Dermis blood vessel endothelial cell (primary cell): ENCODE measurements around the gene CDC6. TPM values are rescaled to one million over a fixed set of nuclear protein-coding genes. Genes with fewer than 3 reads are reported as not detected.

ENCODE experiments used
- DNase-seq: peaks from one replicate; pipeline ENCODE4 v3.0.0; 2010
- total RNA-seq: library from RNA; depleted of rRNA; stranded (reverse); fragments of >200 nt; gene quantifications from 2 replicates; pipeline ENCODE4 v1.2.3, GENCODE V29; 2014

The CDC6 gene
- total RNA-seq, 1 donor from 2014 or later: 16.8 TPM

DNA sequence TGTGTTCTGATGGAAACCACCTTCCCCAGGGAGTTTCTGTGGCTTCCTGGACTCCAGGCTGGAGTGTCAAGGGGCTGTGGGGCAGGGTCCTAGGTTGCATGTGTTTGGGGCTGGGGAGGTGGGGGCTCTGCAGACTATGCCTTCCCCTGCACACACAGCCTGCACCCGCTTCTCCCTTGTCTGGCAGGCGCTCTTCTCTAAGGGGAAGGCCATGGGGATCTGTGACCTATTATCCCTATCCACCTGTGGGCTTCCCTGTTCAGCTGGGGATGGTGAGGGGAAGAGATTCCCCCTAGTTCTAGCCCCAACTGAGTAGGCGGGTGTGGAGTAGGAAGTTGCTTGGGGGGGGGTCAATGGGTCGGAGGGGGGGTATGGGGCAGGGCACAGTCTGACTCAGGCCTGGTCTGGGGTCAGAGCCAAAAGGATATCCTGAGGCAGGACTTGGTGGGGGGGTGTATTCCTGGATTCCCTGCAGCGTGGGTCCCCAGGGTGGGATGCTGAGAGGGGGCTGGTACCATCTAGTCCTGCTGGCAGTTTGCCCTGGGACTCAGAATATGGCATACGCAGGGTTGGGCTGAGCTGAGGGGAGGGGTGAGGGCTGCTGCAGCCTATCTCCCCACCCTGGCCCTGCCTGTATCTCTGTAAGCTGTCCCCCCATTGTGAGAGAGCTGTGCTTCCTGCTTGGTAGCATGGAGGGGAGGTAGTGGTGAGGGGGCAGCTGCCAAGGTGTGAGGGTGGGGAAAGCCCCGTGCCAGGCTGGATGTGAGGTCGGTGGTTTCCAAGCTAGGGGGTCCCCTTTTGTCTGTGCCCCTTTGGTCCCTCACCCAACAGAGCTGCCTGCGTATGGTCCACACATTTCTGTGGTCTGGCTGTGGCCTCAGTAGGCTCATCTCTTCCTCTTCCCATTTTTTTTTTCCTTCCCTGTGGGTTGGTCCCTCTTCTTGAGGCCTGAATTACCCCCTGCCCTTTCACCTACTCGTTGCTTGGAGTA is 36.0 kb downstream of the CDC6 start:
- peak; percentile 93 for DNase-seq

DNA sequence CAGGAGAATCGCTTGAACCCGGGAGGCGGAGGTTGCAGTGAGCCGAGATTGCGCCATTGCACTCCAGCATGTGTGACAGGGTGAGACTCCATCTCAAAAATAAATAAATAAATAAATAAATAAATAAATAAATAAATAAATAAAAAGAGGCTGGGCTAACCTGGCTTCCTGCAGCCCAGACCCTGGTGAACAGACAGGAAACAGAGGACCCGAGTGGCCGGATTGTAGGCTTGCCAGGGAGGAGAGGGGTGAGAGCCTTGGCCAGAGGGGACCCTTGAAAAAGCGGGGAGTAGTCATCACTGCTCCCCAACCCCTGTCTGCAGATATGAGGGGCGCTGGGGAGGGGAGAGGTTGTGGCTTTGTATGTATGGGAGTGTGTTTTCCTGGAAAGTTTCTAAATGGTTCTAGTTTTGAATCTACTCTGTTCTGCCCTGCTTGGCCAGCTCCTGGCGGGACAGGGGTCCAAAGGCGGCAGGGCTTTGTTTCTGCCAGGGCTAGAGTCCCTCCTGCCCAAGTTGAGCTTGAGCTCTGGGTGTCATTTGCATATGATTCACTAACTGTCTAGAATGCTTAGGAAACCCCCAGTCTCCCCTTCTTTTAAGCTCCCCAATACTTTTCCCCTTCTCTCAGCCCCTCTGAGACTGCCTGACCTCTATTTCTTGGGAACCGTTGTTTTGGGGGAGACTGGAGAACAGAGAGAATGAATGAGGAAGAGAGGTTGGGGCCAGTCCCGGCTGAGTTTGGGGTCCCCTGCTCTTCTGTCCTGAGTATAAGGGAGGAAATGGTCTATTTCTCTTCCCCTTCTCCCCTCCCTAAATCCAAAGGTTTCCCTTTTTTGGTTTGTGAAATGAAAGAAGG is 37.7 kb downstream of the CDC6 start:
- peak; percentile 28 for DNase-seq

DNA sequence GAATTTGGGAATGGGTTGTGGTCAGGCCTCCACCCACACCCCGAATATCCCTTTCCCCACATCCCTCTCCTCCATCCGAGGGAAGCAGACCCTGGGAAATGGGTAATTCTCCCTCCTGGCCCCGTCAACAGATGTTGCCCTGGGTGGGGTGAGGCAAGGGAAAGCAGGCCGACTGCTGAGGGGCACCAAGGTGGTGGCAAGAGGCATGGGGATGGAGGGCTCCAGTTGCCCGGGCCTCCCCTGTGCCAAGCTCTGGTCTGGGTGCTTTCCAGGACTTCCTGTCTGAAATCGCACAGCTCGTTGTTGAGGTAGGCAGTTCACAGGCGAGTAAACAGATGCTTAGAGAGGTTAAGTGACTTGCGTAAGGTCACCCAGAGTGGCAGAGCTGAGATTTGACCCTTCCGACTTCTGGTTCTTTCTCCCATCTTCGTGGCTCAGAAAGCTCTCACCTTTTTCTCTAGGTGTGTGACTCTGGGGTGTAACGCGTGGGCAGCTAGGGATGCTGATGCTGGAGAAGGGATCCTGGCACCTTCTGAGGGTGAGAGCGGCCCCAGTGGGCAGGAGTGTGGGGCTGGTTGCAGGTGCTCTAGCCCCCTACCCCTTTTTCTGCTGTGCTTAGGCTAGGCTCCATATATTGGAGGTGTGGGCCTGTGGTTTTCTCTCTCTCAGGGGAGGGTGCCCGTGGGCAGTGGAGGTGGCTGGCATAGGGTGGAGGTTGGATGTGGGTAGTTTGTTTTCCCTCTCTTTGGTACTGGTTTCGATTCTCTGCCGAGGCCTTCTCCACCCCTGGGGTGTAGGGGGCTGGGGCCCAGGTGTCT is 38.5 kb downstream of the CDC6 start:
- peak; percentile 60 for DNase-seq

DNA sequence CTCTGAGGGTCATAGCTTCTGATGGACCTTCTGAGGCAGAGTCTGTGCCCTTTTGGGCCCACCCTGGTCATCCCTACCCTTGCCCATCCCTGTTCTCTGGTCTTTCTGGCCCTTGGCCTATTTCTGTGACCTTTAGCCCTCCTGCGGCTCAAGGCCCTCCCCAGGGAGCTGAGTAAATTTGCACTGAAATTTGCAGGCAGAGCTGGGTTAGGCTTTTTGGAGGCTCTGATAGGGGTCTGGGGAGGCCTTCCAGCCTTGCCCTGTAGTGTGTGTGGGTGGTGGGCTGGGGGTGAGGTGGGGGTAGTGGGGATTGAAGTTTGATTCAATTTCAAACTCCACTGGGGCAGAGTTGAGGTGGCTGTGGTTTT is 39.1 kb downstream of the CDC6 start:
- no peak for DNase-seq

DNA sequence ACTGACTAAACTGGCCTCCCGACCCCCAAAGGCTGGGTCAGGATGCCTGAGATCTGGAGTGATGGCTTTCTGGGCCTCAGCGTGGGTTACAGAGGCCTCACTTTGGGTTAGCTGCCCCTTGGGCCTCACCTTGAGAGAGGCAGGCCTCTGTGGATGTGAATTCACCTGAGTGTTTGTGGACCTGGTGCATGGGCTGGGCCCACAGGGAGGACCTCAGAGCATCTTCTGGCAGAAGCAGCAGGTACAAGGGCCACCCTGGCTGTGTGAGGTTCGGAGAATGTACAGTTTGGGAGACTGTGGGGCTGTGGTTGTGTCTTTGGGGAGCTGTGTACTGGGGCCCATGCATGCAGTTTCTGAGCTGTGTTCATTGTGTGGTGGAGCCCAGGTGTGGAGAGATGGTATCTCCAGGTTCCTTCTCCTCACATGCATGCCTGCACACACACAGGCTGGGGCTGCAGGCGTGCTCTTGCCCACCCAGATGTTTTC is 39.6 kb downstream of the CDC6 start:
- DNase-seq: no peak

DNA sequence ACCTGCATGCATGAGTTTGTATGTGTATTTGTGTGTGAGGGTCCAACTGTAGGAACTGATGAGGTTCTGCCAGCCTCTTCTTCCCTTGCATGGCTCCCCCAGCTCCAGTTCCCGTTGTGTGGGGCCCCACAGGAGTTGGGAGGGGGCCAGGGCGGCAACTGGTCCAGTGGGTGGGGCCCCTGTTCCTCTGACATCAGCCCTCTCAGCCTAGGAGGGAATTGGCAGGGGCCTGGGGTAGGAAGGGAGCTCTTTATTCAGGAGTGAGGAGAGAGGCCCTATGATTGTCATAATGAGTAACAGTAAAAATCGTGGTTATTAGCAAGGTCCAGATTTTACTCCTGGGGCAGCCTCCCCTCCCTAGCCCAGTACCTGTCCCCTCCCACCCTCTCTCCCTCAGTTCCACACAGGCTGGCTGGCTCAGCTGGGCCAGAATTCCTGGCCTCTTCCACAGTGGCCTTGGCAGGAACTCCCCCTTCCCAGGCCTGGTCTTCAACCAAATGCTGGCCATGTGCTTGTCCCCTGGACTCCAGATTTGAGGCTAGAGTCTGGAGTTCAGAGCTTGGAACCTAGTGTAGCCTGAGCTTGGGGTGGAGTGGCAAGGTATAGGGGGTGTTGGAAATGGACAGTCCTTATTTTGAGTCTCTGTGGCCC is 40.2 kb downstream of the CDC6 start:
- no peak for DNase-seq

DNA sequence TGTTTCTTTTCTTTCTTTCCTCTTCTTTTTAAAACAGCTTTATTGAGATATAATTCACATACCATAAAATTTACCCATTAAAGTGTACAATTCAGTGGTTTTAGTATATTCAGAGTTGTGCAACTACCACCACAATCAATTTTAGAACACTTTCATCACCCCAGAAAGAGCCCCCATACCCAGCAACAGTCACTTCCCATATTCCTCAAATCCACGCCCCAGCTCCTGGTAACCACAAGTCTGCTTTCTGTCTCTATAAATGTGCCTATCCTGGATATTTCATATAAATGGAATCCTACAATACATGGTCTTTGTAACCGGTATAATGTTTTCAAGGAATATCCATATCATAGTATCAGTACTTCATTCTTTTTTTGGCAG is 40.7 kb downstream of the CDC6 start:
- no peak for DNase-seq

DNA sequence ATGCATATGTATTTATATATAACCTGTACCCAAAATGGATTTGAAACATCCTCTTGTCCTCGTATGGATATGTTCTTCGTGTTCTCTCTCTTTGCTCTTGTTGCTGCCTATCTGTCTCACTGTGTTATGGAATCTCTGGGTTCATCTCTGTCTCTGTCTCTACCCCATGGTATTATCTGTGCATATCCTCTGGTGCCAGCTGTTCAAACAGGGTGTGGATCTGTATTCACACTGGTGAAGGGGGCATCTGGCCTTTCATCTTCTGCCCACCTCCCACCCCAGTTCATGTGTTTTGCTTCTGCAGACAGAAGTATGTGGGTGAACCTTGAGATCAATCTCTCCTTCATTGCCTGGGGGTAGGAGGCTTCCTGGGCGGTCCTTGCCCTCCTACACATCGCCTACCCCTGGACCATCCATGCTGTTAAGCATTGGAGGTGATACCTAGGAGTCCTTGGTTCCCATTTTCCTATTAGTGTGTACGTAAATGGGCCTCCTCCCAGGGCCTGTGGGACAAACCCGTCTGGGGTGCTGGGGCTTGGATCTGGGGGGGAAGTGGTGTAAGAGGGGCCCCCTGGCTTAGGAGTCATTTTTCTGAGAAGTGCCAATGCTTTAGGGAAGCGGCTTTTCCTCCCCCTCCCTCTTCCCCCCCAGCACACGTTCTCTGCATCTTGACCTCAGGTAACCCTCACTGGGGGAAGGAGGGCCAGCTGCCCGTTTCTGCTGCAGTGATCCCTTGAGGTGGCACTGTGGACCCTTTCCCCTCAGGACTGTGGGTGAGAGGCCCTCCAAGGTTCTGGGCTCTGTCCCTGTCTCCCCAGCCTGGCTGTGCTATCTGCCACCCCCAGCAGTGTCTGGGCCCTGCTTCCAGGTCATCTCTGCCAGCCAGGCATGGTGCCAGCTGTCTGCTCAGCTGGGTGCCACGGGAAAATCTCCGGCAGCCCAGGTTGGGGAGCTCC is 42.4 kb downstream of the CDC6 start:
- peak; percentile 40 for DNase-seq

DNA sequence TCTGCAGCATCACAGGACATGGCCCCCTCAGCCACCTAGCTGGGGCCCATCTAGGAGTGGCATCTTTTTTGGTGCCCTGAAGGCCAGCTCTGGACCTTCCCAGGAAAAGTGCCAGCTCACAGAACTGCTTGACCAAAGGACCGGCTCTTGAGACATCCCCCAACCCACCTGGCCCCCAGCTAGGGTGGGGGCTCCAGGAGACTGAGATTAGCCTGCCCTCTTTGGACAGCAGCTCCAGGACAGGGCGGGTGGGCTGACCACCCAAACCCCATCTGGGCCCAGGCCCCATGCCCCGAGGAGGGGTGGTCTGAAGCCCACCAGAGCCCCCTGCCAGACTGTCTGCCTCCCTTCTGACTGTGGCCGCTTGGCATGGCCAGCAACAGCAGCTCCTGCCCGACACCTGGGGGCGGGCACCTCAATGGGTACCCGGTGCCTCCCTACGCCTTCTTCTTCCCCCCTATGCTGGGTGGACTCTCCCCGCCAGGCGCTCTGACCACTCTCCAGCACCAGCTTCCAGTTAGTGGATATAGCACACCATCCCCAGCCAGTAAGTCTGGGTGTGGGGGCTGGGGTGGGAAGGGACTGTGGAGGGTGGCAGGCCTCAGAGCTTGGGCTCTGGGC is 43.3 kb downstream of the CDC6 start:
- no peak for DNase-seq

DNA sequence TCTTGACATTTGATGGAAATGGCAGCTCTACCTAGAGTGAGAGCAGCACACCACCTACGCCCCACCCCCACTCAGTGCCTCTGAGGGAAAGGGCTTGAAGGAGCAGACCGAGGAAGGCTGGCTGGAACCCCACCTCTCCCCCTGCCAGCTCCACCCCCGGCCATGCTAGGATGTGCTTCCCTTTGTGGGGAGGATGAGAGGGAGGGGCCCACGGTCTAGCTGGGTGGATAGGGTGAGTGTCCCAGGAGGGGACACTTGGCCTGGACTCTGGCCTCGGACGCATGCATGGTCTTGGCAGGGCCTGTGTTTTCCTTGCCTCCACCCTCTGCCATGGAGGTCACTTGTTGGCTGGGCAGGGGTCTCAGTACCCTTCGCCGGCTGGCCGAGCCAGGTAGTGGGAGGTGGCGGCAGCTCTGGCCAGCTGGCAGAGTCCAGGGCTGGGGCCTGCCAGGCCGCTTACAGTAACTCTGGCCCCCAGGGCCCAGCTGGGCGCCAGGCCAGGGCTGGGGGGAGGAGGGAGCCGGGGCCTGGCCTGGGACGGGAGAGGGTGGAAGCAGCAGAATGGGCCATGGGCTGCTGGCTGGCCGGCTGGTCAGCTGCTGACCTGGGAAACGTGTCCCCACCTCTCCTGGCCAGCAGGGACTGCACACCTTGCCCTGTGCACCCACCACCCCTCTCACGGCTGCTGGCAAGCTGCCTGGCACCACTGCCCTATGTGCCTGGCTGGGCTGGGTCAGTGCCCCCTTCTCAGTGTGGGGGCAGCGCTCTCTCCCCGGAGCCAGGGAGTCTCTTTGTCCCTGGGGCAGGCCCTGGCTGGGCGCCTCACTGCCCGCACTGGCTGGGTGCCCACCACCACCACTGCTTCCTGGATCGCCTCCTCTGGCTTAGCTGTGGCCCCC is 44.3 kb downstream of the CDC6 start:
- peak; percentile 79 for DNase-seq

DNA sequence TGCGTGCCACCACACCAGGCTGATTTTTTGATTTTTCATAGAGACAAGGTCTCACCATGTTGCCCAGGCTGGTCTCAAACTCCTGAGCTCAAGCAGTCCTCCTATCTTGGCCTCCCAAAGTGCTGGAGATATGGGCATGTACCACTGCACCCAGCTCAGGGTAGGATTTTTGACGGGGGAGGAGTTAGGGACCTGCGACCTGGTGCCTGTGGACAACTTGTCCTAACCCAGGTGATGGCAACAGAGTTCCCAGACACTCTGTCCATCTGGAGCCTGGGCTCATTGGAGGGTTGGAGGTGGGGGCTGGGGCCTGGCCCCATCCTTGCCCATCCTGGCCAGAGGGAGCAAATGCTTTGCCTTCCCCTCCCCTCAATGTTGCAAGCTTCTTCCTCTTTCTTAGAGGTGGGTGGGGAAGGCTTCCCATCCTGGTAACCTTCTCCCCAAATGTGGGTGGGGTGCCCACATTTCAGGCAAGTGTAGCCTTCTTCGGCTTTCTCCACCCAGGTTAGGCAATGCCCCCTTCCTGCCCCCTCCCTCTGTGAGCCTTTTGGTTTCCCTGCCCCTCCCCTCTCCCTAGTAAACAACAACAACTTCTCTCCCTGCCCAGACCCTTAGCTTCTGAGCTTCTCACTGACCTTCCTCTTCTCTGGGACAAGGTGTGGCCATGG is 46.2 kb downstream of the CDC6 start:
- no peak for DNase-seq

DNA sequence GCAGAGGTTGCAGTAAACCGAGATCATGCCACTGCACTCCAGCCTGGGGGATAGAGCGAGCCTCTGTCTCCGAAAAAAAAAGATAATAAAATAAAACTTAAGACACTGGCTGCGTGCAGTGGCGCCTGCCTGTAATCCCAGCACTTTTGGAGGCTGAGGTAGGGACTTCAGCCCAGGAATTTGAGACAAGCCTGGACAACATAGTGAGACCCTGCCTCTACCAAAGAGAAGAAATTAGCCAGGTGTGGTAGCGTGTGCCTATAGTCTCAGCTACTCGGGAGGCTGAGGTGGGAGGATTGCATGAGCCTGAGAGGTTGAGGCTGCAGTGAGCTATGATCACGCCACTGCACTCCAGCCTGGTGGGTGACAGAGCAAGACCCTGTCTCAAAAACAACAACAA is 47.9 kb downstream of the CDC6 start:
- DNase-seq: no peak

DNA sequence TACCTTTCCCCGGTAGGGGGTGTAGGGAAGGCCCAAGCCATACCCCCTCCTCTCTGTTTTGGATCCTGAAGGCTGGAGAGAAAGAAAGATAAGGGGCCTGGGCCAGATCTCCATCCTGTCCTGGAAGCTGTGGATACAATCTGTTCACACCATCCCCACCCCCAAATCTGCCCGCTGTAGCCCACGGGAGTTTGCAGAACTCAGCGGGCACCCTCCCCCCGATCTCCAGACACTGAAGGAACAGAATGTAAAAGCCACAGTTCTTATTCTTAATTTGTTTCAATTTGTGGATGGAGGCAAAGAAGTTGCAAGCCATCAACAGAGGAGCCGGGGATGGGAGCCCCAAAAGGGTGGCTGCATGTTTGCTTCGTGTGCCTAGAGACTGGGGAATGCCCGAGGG is 49.7 kb downstream of the CDC6 start:
- DNase-seq: no peak

DNA sequence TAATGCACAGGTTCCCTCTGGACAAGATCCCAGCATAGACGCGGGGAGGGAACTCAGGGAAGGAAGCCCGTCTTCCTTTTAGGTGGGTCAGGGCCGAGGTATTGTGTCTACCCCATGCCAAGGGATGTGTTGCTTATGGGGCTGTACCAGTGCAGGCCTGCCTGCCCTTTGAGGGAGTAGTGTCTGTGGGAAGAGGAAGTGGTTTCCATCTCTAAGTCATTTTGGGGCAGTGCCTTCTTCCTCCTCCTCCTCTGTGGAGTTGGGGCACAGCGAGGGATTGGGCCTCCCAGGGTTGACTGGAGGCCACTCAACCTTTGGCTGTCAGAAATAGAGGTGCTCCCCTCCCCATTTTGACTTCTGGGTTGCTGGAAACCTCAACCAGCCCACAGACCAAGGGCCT is 50.4 kb downstream of the CDC6 start:
- no peak for DNase-seq

DNA sequence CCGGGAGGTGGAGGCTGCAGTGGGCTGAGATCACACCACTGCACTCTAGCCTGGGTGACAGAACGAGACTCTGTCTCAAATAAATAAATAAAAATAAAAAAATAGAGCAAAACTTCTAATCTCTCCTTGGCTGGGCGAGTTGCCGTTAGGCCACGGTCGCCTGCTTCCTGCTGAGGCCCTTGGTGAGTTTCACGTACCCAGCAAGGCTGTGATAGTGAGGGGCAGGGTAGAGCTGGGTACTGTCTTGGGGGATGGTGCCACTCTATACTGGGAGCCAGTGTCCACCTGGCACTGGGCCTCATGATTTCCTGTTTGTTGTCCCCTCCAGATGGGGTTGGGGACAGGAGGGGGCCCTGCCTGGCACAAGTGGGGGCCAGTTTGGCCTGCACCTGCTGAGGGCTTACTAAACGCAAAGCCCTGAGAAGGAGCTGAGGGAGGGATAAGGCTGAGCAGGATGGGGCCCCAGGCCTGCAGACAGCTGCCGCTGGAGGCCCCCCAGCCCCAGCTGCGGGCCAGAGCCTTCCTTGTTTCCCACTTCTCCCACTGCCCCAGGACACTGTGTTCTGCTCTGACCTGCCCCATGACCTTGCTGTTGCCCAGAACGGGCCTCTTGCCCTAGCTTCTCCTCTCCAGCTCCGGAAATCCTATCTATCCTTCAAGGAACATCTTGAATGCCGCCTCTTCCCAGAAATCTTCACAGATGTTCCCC is 51.4 kb downstream of the CDC6 start:
- DNase-seq: no peak

DNA sequence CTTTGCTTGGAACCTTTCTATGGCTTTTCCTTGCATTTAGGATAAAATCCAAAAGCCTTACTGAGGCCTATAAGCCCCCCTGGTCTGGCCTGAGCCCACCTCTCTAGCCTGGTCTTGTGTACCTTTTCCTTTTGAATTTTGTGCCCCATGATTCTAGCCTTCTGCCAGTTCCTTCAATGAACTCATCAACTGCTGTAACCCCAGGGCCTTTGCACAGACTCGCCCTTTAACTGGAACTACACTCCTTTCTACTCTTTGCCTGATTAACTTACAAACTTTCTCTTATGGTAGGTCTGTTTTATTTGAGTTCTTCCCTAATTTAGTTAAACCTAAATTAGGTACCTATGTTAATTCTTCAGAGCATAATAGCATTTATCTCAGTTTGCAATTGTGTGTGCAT is 52.6 kb downstream of the CDC6 start:
- no peak for DNase-seq

DNA sequence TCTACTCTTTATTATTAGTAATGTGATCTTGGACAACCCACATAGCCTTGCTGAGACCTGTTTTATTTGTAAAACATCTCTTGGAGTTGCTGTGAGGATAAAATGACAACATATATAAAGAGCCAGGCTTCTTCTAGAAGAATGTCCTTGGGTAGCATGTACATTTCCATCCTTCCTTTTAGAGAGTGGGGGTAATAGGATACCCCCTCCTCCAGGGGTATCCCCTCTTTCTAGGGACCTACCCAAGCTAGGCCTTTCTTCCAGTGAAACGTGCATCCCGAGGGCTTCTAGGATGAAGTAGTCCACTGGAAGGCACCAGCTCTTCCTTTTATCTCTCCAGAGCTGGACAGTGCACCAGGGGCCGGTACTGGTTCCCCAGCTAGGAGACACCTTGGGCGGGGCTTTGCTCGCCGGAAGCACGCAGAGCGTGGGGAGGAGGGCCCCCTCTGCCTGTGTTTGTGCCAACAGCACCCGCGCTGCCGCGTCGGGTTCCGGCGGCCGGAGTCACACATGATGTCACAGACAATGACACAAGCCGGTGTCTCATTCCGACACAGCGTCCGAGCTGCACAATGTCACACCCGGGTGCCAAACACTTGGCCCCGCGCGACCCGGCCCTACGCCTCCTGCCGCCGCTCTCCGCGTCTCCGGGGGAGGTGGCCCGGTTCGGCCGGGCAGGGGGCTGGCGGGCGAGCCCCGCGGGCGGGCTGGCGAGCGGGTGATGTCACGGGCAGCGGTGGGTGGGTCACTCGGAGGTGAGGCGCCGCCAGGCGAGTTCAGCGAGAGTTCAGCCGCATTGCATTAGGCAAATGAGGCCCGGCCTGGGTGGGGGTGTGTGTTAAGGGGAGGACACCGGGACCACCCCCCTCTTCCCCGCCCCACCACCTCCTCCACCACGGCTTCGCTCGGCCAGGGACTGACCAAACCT is 53.5 kb downstream of the CDC6 start:
- peak; percentile 78 for DNase-seq
